Calu3 (cell line): ENCODE data around the gene DPH1. TPM values are rescaled to one million over a fixed set of nuclear protein-coding genes. Genes with fewer than 3 reads are reported as not detected.

Source experiments
- BruUV-seq: library from RNA; stranded (reverse); fragments of 400-500 nt; replicated peaks from 2 replicates; lab custom pipeline; 2021; lab: Mats Ljungman, UMichigan
- CTCF ChIA-PET: fragments of 300-600 bp; sonication (Branson Sonifier 250); formaldehyde crosslinking; loops from one replicate; lab custom pipeline; 2022; ENCODE audit warnings: antibody characterized with exemption; lab: Charles Lee
- DNase-seq: peaks from one replicate; pipeline ENCODE4 v3.0.0; 2022
- H3K27ac Mint-ChIP-seq: one replicate; pipeline ENCODE4 v1.8.0; 2022; ENCODE audit warnings: mixed read lengths; ENCODE audit not compliant: unreplicated experiment
- H3K27me3 Mint-ChIP-seq: one replicate; pipeline ENCODE4 v1.8.0; 2022; ENCODE audit warnings: mixed read lengths; ENCODE audit not compliant: unreplicated experiment
- H3K36me3 Mint-ChIP-seq: one replicate; pipeline ENCODE4 v1.8.0; 2022; ENCODE audit warnings: mild to moderate bottlenecking, moderate library complexity, mixed read lengths; ENCODE audit not compliant: insufficient read depth, unreplicated experiment
- H3K4me1 Mint-ChIP-seq: one replicate; pipeline ENCODE4 v1.8.0; 2022; ENCODE audit warnings: mild to moderate bottlenecking, low read depth, mixed read lengths; ENCODE audit not compliant: unreplicated experiment
- H3K4me3 Mint-ChIP-seq: one replicate; pipeline ENCODE4 v1.8.0; 2022; ENCODE audit warnings: mild to moderate bottlenecking, low read depth, moderate library complexity, mixed read lengths; ENCODE audit not compliant: unreplicated experiment
- H3K9me3 Mint-ChIP-seq: one replicate; pipeline ENCODE4 v1.8.0; 2022; ENCODE audit warnings: low read depth, mixed read lengths; ENCODE audit not compliant: unreplicated experiment
- intact Hi-C: fragments of 100-400 bp; cut with micrococcal nuclease; formaldehyde crosslinking; loops from one replicate; pipeline ENCODE4 v1.10.0; 2022; ENCODE audit not compliant: unreplicated experiment
- total RNA-seq: library from RNA; stranded (reverse); gene quantifications from 2 replicates; pipeline ENCODE4 v1.2.3, GENCODE V29; 2022
- TF ChIP-seq, protein P1 (sequence below): fragments of 200-600 bp; IDR thresholded peaks from one replicate; pipeline ENCODE4 v1.8.0; 2022; ENCODE audit warnings: antibody characterized with exemption; ENCODE audit not compliant: unreplicated experiment

The DPH1 gene
- total RNA-seq, 1 experiment from 2014 or later, result 24.7 TPM

GRCh38 chr17:2065949-2066400, 36.0 kb downstream of the DPH1 start:
- CTCF ChIA-PET, result no interaction called here
- no peaks in the 10 kb centered on the region for H3K36me3 Mint-ChIP-seq
- H3K27me3 Mint-ChIP-seq, result no peaks in the 10 kb centered on the region
- H3K9me3 Mint-ChIP-seq, result no peaks in the 10 kb centered on the region
- H3K27ac Mint-ChIP-seq, result no peak overlapping the region
- no TSS peak for BruUV-seq
- DNase-seq, result no peak
- intact Hi-C loops, result no loop called here
- TF ChIP-seq, protein P1, sequence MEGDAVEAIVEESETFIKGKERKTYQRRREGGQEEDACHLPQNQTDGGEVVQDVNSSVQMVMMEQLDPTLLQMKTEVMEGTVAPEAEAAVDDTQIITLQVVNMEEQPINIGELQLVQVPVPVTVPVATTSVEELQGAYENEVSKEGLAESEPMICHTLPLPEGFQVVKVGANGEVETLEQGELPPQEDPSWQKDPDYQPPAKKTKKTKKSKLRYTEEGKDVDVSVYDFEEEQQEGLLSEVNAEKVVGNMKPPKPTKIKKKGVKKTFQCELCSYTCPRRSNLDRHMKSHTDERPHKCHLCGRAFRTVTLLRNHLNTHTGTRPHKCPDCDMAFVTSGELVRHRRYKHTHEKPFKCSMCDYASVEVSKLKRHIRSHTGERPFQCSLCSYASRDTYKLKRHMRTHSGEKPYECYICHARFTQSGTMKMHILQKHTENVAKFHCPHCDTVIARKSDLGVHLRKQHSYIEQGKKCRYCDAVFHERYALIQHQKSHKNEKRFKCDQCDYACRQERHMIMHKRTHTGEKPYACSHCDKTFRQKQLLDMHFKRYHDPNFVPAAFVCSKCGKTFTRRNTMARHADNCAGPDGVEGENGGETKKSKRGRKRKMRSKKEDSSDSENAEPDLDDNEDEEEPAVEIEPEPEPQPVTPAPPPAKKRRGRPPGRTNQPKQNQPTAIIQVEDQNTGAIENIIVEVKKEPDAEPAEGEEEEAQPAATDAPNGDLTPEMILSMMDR, result no peak
- no peak overlapping the region for H3K4me3 Mint-ChIP-seq
- no peaks in the 10 kb centered on the region for H3K4me1 Mint-ChIP-seq

DNA sequence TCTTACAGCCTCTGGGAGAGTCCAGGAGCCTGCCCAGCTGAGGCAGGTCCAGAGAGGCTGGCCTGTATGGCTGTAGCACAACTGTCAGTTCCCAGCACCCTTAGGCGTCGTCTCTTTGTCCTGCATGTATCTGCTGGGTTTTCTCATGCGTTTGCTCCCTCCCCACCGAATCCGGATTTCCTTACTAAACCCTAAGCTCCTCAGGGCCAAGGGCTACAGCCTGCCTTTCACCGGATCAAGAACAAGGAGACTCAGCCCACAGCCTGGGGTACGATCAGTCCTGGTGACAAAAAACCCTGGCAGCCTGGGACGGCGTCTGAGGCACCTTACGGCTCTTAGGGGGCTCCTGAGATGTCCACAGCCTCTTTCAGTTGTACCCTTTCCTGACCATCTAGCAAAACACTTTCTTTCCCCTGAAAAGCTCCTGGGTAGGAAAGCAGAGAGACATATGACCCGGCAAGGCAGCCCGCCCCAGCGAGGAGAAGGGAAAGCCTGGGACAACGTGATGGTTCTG, 37.2 kb downstream of the DPH1 start:
- Mint-ChIP-seq H3K27ac (no peak overlapping the region), H3K36me3 (peaks cover 5% of the 10 kb centered on the region)
- intact Hi-C loops, result no loop called here

DNA sequence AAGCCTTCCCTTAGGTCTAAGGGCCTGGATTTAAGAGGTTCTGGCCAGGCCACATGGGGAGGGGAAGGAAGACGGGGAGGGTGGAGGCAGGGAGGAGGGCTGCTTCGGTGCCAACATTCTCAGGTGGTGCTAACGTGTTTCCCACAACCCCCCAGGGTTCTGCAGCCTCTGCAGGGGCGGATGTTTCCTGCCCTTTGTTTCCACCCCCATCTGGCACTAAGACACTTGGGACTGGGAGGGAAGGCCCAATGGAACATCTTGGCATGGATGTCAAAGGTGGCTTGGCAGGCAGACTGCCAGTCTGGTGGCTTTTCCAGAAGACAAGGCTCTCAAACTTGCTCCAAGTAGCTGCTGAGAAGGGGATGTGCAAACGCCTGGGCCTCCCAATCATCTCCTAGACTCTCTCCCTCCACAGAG, 37.7 kb downstream of the DPH1 start:
- H3K27ac Mint-ChIP-seq, result no peak overlapping the region
- no peak for DNase-seq
- no peak overlapping the region for H3K4me3 Mint-ChIP-seq
- H3K36me3 Mint-ChIP-seq, result peaks cover 9% of the 10 kb centered on the region
- H3K4me1 Mint-ChIP-seq, result no peaks in the 10 kb centered on the region
- no peaks in the 10 kb centered on the region for H3K27me3 Mint-ChIP-seq
- TF ChIP-seq, protein P1, result no peak
- BruUV-seq, result no TSS peak
- intact Hi-C loops, result no loop called here
- CTCF ChIA-PET, result interaction anchor here (0.9 kb wide), 1 partner anchor 9 kb away, joined by 3 read pairs; no protein-coding TSS in a partner anchor
- no peaks in the 10 kb centered on the region for H3K9me3 Mint-ChIP-seq

More for the DNA sequence above, 37.2 kb downstream of the DPH1 start:
- no peak for DNase-seq
- no TSS peak for BruUV-seq
- no peaks in the 10 kb centered on the region for H3K9me3 Mint-ChIP-seq
- no peaks in the 10 kb centered on the region for H3K4me1 Mint-ChIP-seq
- H3K4me3 Mint-ChIP-seq, result no peak overlapping the region
- TF ChIP-seq, protein P1, result no peak
- H3K27me3 Mint-ChIP-seq, result no peaks in the 10 kb centered on the region
- CTCF ChIA-PET, result no interaction called here

DNA sequence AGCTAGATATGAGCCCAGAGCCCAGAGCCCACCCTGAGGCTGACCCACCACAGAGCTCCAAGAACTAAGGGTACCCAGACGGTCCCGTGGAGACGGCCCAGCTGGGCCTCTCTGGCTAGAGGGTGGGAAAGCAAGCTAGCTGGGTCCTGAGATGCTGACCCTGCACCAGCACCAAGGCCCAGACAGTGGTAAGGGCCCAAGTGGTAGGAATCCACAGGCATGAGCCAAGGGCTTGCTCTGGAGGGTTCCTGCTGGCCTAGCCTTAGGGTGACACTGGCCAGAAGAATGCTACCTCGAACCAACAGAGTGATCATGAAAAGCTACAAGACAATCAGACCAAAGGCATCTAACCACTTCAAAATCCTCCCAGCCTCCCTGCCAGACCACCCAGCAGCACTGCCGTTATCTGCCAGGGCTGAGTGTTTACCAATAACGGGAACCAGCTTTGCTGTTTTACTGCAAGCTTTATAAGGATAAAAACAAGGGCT, 38.1 kb downstream of the DPH1 start:
- Mint-ChIP-seq H3K9me3 (no peaks in the 10 kb centered on the region), H3K27me3 (no peaks in the 10 kb centered on the region), H3K36me3 (peaks cover 9% of the 10 kb centered on the region), H3K27ac (no peak overlapping the region), H3K4me1 (no peaks in the 10 kb centered on the region), H3K4me3 (no peak overlapping the region)
- no TSS peak for BruUV-seq
- TF ChIP-seq, protein P1, result no peak
- DNase-seq, result no peak
- intact Hi-C loops, result no loop called here
- CTCF ChIA-PET, result interaction anchor here (0.9 kb wide), 1 partner anchor 9 kb away, joined by 3 read pairs; no protein-coding TSS in a partner anchor
